NCI-H2081 (cell line): ENCODE measurements around the gene RSRC1.
"Not testable (repeated sequence)": the region's sequence is repeated elsewhere in the genome, so short reads cannot be mapped to it uniquely, and the experiment has no call there.

ENCODE experiments used
- DNase-seq, 2 experiments: peaks; one replicate each; lab custom pipeline; 2025; lab: John Stamatoyannopoulos, UW

RSRC1 gene

DNA sequence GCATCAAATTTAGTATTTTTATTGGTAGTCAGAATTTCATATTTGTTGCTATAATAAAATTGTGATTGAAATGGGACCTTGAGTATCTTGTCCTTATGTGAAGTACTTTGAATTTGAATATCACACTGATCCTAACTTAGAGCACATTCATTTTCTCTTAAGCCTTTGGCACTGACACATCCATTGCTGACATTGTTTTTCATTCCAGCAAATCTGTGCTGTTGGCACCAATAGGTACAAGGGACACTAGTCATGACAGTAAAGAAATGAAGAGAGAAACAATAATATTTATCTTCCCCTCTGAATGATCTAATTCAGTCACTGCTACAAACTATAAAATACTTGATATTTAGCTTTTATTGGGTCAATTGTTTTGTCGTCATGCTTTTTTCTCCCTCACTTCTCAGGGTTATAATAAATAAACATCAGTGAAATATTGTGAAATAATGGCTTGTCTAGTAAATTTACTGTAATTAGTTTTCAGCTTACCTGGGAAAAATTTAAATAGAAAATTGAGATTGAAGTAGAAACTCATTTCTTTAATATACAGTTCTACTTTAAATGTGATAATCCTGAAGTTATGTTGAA is 294.3 kb downstream of the RSRC1 start:
- no peak for DNase-seq

DNA sequence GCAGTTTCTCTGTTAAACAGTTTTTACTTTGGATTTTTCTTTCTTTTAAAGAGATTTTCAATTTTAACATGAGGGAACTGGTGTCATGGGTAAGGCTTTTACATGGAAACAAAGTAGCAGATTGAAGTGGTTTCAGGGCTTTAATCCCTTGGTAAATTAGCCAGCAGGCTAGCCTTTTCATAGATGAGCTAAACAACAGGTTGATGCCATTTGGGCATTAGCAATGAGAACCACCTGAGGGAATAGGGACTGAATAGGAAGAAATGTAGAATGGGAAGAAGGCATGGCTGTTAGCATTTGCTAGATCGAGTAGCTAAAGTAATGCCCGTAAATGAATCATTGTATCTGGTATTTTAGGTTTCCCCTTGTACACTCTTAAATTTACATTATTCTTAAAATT is 295.6 kb downstream of the RSRC1 start:
- DNase-seq: no peak

DNA sequence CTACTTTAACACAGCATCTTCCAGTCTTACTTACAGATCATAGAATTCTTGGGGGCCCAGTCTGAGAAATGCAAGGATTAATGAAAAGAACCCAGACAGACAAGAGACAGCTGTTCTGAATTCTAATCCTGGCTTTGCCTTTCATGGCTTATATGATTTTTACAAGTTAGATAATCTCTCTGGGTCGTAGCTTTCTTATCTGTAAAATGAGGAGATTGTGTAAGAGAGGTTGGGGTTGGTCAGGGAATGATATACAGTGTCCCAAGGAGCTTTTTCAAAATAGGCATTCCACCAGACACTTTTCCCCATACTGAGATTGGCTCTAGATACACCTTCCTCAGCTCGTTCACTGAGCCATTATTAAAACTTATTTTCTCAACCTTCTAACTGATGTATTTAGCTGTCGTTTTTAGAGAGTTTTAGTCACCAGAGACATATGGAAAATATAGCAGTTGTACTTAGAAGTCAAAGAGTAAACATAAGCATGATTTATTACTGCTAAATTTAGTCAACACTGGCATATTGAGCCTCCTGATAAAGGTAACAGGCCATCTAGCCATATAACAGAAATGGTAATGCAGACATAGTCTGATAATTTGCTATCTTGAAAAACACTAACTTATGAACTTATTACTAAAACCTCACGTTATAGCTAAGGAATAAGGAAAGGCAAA is 298.1 kb downstream of the RSRC1 start:
- DNase-seq: no peak

DNA sequence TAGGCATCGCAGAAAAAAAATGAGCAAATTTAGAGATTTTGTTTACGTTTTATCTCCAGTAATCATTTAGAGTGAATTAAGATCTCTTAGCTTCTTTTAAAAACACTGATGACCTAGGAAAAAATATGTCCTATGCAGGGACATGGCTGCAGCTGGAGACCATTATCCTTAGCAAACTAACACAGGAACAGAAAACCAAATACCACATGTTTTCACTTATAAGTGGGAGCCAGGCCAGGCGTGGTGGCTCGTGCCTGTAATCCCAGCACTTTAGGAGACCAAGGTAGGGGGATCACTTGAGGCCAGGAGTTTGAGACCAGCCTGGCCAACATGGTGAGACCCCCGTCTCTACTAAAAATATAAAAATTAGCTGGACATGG is 298.6 kb downstream of the RSRC1 start:
- DNase-seq: not testable (repeated sequence)

DNA sequence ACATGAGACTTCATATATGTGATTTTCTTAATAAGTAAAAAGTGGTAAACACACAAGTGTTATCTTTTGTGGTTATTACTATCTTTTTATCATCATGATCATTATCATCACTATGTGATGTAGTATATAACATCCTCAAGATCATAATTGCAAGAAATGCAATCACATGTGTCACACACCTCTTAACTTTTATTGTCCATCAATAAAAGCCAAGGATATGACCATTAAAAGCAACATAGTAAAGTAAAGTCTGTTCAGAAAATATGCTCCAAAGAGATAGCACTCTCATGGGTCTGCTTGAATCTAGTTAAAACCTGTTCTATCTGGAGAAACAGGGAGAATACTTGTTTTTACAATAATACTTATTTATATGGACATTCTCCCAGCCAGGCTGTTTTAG is 308.1 kb downstream of the RSRC1 start:
- no peak for DNase-seq

DNA sequence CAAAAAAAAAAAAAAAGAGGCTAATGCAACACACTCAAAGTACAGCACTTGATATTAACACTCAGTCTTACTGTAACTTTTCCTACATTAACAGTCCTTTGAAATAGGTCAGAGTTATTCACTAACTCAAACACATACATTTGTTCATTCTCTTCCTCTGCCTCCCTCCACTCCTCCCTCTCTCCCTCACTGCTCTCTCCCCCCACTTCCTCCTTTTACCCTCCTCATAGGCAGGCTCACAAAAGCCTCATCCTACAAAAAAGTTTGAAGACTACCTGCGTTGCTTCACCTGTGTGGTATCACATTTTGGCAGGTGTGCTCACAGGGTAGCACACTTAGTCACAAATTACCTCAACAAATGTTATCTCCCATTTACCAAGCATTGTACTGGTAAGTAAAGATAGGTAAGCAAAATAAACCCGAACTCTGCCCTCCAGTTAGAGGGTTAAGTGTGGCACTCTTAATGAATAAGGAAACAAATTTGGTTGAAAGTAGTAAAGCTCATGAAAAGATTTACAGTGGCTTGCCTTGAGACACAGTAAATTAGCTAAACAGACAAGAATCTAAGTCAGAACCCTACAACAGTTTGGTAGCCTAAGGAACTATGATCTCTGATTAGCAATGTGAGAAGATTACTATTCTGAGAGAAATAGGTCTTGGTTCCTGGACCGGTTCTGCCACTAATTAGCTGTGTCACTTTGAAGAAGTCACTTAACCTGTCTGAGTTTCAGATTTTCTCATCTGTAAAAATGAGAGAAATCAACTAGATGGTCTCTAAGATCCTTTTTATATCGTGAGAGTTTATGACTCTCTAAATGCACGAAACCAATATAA is 310.1 kb downstream of the RSRC1 start:
- no peak for DNase-seq

DNA sequence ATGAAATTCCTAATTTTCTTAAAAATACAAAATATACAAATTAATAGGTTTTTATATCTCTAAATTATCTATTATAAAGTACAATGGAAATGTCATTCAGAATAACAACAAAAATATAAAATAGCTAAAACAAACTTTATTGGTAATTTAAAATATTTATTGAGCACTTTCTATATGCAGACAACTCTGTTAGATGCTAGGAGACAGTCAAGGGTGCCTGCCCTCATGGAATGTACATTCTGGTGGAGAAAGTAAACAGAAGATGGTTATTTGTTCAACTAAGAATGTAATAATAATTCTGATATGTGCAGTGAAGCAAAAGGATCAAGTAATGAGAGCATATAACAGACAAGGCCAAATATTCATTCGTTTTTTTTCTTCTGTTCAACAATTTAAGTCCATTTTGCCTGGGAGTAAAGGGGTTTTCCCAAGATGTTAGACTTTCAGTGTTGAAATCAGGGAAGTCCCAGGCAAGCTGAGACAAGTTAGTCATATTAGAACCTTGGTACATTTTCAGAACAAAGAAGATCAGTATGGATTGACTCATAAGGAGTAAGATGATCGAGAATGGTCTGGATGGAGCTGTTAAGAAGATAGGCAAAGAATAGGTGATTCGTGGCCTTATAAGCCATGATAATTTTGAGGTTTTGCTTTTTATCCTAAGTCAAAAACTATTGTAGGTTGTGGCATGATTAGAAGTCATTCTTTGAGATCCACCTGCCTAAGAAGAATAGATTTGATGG is 310.9 kb downstream of the RSRC1 start:
- no peak for DNase-seq

DNA sequence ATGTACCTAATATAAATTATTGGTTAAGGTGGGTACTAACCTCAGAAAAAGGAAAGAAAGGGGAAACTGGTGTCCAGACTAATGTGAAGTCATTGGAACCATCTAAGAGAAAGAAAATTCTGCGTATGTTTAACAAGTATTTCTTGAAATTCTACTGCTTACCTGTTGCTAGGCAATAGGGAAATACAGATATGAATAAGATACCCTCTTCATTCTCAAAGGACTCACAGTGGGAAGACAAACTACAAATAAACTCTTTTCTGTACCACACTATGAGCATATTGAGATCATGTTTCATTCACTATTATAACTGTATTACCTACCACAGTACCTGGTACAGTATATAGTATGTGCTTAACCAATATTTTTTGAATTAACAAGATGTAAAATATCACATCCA is 320.6 kb downstream of the RSRC1 start:
- DNase-seq: no peak

DNA sequence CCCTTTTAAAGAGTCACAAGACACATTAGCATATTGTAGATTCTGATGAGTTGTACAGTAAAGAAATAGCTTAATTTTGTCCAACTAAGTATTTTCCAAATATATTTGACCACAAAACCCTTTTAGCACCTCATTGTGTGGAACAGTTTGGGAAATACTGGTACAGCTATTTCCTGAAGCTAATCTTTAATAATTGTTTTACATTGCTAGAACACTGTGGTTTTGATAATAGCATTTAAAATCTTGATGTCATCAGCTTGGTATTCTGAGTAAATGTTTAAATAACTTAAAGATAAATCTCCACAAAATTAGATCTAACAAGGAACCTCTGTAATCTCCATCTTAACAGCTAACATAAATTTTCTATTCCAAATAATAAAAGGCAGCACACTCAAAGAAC is 321.1 kb downstream of the RSRC1 start:
- no peak for DNase-seq

DNA sequence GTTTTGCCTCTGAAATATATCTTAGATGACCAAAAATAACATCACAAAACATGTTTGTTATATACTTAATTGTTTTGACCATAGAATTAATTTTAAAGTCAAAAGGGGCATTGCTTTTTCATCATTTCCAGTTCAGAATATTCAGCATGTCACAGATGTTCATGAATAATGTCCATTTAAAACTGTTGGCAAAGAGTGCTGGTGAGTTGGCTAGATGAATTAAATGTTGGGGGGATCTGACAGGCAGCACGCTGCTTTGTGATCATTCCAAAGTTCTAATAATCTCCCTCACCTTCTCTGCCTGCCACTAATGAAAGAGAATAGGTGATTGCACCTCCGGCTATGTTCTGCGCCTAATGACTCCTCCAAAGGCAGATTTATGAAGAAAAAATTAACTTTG is 321.9 kb downstream of the RSRC1 start:
- no peak for DNase-seq

DNA sequence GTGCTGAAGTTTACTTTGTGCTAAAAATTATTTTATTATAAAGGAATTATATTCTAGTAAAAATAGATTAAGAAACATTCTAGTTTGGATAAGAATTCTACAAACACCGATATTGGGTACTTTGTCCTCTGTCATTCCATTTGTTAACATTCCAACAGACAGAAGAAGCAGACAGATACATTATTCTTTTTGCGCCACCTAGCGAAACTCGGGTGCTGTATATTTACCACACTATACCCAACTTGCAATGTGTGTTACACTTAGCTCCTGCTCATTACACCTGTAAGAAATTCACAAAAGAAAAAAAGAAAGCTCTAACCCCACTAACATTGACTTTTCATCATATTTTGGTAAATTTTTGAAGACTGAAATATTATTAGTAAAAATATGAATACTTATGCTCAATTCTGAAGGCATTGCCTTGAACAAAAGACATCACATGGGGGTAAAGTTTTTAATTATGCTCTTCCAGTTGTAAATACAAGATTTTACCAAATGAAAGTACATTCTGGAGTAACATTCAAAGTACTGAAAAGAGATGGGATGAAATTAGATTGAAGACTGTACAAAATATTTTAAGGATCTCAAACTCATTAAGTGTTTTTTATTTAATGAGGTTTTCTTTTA is 324.6 kb downstream of the RSRC1 start:
- peak; percentile 68 to 72 for DNase-seq

DNA sequence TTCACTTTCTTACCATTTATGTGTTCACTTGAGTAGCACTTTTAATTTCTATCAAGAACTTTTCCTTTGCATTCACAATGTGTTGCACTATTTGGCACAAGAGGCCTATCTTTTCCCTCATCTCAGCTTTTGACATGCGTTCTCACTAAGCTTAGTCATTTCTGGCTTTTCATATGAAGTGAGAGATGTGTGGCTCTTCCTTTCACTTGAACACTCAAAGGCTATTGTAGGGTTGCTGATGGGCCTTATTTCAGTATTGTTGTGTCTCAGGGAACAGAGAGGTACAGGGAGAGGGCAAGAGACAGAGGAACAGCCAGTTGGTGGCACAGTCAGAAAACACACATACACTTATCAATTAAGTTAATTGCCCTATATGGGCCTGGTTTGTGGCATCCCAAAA is 333.7 kb downstream of the RSRC1 start:
- DNase-seq: no peak

DNA sequence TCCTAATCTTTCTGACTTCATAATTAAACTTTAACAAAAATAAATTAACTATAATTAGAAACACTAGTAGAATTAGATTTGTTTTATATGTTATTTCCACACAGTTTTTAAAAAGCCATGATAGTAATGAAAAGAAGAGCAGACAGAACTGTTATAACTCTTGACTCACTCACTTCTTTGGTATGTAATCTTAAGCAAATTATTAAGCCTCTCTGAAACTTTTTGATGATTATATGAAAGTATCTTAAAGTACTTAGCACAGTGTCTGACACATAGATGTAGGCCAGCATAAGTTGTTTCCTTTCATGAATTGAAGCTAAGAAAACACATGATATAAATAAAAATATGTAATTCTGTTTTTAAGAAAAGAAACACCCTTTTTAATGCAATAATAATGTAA is 337.5 kb downstream of the RSRC1 start:
- DNase-seq: no peak

DNA sequence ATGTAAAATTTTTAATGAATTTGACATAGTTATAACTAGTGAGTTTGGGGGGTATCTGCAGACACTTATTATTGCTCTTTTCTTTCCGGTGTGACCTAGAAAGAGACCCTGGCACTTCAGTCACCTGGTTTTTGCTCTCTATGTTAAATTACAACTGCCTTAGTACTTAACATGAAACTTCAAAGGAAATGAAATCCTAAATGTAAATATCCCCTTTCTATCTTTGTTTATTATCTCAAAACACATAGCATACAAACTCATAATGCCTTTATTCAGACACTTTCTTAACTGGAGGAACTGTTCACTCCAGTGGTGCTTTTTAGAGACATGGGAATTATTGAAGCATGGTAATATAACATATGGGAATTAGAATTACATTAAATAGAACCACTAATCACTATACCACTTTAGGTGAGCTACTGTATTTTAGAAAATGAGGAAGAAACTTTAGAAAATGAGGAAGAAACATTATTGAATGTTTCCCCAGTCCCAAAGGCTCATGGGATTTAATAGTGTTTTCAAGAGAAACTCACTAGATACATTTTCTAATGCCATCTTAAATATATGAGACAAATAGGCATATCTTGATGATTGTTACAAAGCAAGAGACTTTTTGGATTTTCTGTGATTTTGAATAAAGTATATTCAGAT is 341.6 kb downstream of the RSRC1 start:
- no peak for DNase-seq

DNA sequence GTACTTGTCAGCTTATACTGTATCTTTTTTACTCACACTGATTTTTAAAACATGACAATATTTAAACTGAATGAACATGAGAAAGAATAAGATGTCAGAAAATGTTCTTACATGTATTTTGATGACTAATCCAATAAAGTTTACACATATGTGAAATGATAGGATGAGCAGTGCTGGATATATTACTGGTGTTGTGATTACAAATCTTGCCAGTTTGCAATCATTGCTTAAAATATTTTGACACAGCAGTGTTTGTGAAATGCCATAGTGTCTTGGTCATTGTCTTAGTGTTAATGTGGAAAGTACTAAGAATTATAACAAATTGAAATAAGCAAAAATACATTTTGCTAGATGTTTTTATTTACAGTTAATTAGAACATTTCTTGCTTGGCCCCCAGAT is 342.4 kb downstream of the RSRC1 start:
- DNase-seq: no peak

DNA sequence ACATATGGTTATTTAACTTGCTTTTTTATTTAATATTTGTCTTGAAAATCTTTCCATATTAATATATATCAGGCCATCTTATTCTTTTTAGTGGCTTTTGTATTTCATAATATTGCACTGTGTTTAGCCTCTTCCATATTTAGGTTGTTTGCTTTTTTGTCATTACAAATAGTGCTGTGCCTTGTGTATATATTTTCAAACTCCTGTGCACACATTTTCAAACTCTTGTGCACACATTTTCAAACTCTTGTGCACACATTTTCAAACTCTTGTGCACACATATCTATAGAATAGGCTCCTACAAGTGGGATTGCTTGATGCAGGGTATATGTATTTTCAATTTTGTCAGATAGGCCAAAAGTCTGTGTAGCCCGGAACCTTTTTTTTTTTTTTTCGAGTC is 343.1 kb downstream of the RSRC1 start:
- DNase-seq: no peak

DNA sequence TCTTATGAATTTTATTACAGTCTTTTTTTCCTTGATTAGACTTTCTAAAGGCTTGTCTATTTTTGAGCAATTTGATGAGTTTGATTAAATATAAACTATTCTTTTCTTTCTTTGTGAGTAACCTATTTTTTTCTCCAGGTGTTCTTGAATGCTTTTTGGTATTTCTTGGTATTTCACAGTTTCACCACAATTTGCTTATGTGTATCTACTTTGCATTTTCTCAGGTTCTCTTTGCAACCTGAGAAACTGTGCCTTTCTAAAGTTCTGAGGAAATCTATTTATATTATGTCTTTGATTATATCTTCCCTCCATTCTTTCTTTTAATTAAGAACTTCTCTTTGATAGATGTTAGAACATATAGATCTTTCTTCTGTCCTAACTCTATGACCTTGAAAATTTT is 344.0 kb downstream of the RSRC1 start:
- DNase-seq: no peak

DNA sequence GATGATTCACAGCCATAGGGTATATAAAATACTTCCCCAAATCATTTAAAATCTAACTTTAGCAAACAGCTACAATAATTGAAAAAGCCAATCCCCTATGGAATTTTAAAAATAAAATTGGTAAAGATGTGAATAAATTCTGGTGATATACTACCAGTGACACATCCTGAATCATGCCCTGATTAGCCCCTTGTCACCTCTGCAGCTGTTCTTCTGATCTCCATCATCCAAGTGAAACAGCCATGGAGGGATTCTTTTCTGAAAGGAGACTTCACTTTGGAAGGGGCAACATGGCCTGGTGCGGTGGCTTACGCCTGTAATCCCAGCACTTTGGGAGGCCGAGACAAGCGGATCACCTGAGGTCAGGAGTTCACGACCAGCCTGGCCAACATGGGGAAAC is 345.5 kb downstream of the RSRC1 start:
- no peak for DNase-seq

DNA sequence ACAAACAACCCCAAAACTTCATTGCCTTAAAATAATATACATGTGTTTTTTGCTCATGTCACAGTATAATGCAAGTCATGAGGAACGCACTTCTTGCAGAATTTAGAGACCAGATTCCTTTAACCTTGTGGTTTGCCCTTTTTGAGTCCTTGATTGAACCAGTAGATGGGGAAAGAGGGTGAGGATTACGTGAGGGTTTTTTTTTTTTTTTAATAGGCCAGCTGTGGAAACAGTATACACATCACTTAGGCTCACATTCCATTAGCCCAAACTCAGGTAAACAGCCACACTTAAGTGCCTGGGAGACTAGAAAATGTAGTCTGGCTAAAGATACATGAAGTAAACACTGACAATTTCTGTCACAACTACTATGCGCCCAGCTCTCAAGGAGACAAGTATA is 346.2 kb downstream of the RSRC1 start:
- no peak for DNase-seq

DNA sequence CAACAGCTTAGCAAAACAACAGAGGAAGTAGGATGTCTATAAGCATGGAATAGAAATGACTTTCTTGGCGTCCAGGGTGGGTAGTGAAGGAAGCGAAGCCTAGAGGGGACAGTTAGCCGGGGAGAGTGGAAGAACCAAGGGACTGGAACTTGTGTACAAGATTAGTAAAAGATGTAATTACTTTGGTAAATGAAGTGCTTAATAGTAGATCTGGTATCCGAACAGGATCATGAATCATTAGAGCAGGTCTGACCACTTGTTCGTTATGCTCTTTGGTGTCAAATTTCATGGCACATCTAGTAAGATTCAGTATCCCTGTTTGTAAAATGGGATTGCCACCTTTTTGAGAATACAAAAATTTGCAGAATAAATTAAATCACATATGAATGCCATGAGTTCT is 348.6 kb downstream of the RSRC1 start:
- DNase-seq: no peak

DNA sequence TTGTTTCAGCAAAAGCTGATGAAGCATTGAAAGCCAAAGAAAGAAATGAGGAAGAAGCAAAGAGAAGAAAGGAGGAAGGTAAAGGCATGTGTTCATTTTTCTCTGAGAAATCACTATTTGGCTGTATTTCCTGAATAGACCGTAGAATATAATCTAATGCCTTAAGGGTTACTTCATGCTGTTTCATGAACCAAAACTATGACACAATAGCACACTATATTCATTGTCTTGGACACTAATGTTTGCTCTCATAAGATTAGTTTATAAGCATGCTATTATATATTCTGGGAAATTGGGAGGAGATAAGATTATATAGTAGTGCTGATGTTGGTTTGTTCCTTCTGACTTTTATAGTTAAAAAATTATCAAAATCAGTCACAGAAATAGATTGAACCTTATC is 351.0 kb downstream of the RSRC1 start:
- no peak for DNase-seq

DNA sequence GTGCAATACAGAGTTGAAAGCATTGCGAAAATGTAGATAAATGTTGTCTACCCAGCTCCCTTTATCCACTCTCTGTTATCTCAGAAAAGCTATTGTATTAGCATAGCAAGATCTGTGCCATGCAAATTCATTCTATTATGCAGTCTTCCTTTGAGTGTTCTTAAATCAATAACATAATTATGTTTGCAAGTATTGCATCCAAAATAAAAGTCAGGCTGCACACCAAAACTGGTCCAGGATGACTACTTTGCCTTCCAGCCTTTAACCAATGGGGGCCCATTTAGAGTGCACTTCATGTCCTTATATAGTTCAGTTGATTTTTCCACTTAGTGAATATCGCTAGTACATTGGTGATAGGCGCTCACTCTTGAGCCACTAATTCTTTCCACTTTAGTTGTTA is 353.7 kb downstream of the RSRC1 start:
- no peak for DNase-seq
